ENCODE results near the gene RAPGEF5. TPM values are rescaled to one million over a fixed set of nuclear protein-coding genes. Genes with fewer than 3 reads are reported as not detected.

Gene RAPGEF5
- total RNA-seq, 1 donor from 2014 or later, result 5.4 TPM

DNA sequence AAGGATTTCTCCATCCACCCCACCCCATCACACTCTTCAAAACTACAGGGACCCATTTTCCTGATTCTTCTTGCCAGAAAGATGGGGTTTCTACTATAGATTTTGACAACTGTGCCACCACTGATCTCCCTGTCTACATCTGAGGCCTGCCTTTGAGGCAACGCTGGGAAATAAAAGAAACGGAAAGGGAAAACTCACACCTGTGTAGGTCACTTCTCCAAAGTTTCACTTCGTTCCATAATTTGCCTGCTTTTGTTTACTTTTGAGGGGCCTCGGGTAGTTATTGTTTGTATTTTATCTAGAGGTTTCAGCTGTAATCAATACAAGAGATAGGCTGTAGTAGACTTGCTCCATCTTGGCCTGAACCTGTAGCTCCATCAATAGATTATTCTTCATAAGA, 56.1 kb downstream of the RAPGEF5 start:
- no peak overlapping the region for H3K4me3 Mint-ChIP-seq
- H3K36me3 Mint-ChIP-seq, result peaks cover 2% of the 10 kb centered on the region
- TF ChIP-seq, protein P1, sequence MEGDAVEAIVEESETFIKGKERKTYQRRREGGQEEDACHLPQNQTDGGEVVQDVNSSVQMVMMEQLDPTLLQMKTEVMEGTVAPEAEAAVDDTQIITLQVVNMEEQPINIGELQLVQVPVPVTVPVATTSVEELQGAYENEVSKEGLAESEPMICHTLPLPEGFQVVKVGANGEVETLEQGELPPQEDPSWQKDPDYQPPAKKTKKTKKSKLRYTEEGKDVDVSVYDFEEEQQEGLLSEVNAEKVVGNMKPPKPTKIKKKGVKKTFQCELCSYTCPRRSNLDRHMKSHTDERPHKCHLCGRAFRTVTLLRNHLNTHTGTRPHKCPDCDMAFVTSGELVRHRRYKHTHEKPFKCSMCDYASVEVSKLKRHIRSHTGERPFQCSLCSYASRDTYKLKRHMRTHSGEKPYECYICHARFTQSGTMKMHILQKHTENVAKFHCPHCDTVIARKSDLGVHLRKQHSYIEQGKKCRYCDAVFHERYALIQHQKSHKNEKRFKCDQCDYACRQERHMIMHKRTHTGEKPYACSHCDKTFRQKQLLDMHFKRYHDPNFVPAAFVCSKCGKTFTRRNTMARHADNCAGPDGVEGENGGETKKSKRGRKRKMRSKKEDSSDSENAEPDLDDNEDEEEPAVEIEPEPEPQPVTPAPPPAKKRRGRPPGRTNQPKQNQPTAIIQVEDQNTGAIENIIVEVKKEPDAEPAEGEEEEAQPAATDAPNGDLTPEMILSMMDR (IDR thresholded peaks at IDR 0.05; ENCODE audit: unreplicated experiment), result no peak
- peaks cover 23% of the 10 kb centered on the region for H3K9me3 Mint-ChIP-seq
- no peak overlapping the region for H3K27ac Mint-ChIP-seq
- no peak for DNase-seq (ENCODE audit: low spot score in 2 of 2, unreplicated experiment in 2 of 2)
- H3K4me1 Mint-ChIP-seq, result no peaks in the 10 kb centered on the region
- no peaks in the 10 kb centered on the region for H3K27me3 Mint-ChIP-seq (ENCODE audit: low read depth)

GRCh38 chr7:22296916-22297315, 60.0 kb downstream of the RAPGEF5 start:
- Mint-ChIP-seq H3K36me3 (peaks cover 2% of the 10 kb centered on the region), H3K27ac (no peak overlapping the region), H3K9me3 (peaks cover 19% of the 10 kb centered on the region), H3K27me3 (ENCODE audit: low read depth) (peaks cover 2% of the 10 kb centered on the region), H3K4me3 (no peak overlapping the region), H3K4me1 (no peaks in the 10 kb centered on the region)
- TF ChIP-seq, protein P1 (IDR thresholded peaks at IDR 0.05; ENCODE audit: unreplicated experiment), result no peak
- DNase-seq (ENCODE audit: low spot score in 2 of 2, unreplicated experiment in 2 of 2), result no peak

DNA sequence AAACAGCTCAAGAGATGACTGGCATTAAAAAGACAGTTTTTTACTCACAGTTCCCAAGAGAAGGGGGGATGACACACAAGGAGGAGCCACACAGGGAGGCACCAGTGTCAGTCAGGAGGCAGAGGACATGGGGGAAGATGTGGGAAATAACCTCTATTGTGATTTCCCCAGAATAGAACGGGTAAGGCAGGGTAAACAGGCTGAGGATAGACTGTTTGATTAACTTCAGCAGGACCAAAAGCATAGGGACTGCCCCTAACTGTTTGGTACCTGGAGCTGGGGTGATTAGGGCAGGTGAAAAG, 60.7 kb downstream of the RAPGEF5 start:
- no peak for DNase-seq (ENCODE audit: low spot score in 2 of 2, unreplicated experiment in 2 of 2)
- TF ChIP-seq, protein P1 (IDR thresholded peaks at IDR 0.05; ENCODE audit: unreplicated experiment), result no peak
- H3K4me1 Mint-ChIP-seq, result no peaks in the 10 kb centered on the region
- no peak overlapping the region for H3K27ac Mint-ChIP-seq
- H3K4me3 Mint-ChIP-seq, result no peak overlapping the region
- H3K27me3 Mint-ChIP-seq (ENCODE audit: low read depth), result peaks cover 2% of the 10 kb centered on the region
- H3K9me3 Mint-ChIP-seq, result peaks cover 19% of the 10 kb centered on the region
- peaks cover 2% of the 10 kb centered on the region for H3K36me3 Mint-ChIP-seq

DNA sequence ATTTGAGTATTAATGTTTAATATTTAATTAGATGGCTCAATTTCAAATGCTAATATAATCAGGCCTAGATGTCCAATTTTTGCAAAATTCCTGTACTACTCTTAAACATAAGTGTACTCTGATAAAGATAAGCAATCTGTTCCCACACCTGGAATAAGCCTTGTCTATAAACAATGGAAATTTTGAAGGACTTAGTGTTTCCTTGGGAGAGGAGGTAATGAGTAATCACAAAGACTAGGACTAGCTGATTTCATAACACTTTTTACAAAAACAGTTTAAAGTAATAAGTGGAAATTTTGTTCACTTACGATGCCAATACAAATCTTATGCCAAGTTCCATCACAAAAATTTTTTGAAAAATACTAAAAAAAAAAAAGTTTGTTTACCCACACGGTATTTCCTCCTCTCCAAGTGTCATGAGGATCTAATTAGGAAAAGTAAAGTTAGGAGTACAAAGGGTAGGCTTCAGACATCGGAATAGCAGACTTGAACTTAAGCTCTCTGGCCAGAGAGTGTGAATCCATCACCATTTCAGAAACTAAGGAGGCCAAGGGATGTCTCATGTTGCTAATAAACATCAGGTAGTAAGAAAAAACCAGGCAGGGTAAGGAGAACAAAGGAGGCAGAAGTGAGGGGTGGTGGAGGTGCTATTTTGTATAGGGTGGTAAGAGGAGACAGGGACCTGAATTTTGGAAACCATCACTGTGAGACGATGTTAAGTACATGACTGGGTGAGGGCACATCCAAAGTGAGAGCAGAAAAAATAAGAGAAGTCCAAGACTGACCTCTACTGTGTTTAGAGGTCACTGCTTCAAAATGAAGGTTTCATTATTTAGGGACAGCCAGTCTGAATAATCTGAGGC, 61.3 kb downstream of the RAPGEF5 start:
- DNase-seq (ENCODE audit: low spot score in 2 of 2, unreplicated experiment in 2 of 2), result no peak
- Mint-ChIP-seq H3K27ac (no peak overlapping the region), H3K27me3 (ENCODE audit: low read depth) (peaks cover 2% of the 10 kb centered on the region), H3K9me3 (peaks cover 19% of the 10 kb centered on the region), H3K4me1 (no peaks in the 10 kb centered on the region), H3K36me3 (peaks cover 2% of the 10 kb centered on the region), H3K4me3 (no peak overlapping the region)
- TF ChIP-seq, protein P1 (IDR thresholded peaks at IDR 0.05; ENCODE audit: unreplicated experiment), result no peak

DNA sequence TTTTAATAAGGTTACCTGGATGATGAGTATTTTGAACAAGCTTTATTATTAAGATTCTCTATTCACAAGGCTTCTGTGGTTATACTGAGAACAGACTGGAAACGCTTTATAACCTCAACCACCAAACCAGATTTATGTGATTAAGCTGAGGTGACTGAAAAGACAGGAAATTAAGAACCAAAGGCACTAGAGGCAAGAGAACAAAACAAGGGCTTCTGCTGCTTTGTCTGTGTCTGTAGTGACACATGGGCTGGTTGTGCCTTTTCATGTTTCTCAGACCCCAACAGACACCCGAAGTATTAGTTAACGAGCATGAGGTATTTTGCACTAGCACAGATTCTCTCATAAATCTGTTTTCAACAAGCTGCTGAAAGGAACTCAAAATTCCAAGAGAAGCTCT, 64.4 kb downstream of the RAPGEF5 start:
- H3K4me3 Mint-ChIP-seq, result no peak overlapping the region
- H3K36me3 Mint-ChIP-seq, result no peaks in the 10 kb centered on the region
- no peak overlapping the region for H3K27ac Mint-ChIP-seq
- TF ChIP-seq, protein P1 (IDR thresholded peaks at IDR 0.05; ENCODE audit: unreplicated experiment), result no peak
- peaks cover 2% of the 10 kb centered on the region for H3K27me3 Mint-ChIP-seq (ENCODE audit: low read depth)
- no peaks in the 10 kb centered on the region for H3K4me1 Mint-ChIP-seq
- DNase-seq (ENCODE audit: low spot score in 2 of 2, unreplicated experiment in 2 of 2), result no peak
- peaks cover 11% of the 10 kb centered on the region for H3K9me3 Mint-ChIP-seq
